Measurements from ENCODE around the gene WASHC3.

WASHC3 gene

DNA sequence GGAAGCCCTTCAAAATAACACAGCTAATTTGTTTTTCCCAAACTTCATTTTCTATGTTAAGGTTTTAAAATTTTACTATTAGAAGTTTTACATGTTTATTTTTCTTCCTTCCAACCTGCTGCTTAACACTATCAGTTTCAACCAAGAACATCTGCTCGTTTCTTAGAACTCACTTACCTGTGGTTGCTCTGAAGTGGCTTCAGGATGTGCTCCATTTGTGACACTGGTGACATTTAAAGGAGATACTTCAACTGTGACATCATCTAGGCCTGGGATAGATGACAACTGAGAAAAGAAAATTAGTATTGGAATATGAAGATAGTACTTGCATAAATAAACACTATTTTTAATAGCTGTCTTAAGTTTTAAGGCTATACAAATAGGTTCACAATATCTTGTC is 17.9 kb downstream of the WASHC3 start:
- peak overlapping the region; percentile 26; the same call in 1 of the 2 replicates for H3K4me2 ChIP-seq (ENCODE audit: insufficient read depth, low read length)
- H3K36me3 ChIP-seq (ENCODE audit: insufficient read depth, low read length): peaks cover 19% of the 10 kb centered on the region; the same call in 1 of the 2 replicates
- ATAC-seq (ENCODE audit: insufficient read depth, low read depth) (peak; percentile 100), DNase-seq (peak; percentile 67)
- H3K79me2 ChIP-seq (ENCODE audit: insufficient read depth, low read length): no peaks in the 10 kb centered on the region
- H3K9me3 ChIP-seq (ENCODE audit: insufficient read depth, low read length, severe bottlenecking): no peaks in the 10 kb centered on the region
- no peak overlapping the region for H3K4me3 ChIP-seq (ENCODE audit: low read depth in 1 of 2, low read length in 2 of 2)
- no peak overlapping the region for H3K9ac ChIP-seq (ENCODE audit: low read depth, low read length)
- H3K27ac ChIP-seq (ENCODE audit: low read length): no peak overlapping the region
- no peak overlapping the region for H2AFZ ChIP-seq (ENCODE audit: low read depth, low read length)
- TF ChIP-seq EZH2 (IDR thresholded peaks at IDR 0.05; ENCODE audit: borderline replicate concordance, low read depth, low read length, severe bottlenecking): no peak
- TF ChIP-seq, protein P1, sequence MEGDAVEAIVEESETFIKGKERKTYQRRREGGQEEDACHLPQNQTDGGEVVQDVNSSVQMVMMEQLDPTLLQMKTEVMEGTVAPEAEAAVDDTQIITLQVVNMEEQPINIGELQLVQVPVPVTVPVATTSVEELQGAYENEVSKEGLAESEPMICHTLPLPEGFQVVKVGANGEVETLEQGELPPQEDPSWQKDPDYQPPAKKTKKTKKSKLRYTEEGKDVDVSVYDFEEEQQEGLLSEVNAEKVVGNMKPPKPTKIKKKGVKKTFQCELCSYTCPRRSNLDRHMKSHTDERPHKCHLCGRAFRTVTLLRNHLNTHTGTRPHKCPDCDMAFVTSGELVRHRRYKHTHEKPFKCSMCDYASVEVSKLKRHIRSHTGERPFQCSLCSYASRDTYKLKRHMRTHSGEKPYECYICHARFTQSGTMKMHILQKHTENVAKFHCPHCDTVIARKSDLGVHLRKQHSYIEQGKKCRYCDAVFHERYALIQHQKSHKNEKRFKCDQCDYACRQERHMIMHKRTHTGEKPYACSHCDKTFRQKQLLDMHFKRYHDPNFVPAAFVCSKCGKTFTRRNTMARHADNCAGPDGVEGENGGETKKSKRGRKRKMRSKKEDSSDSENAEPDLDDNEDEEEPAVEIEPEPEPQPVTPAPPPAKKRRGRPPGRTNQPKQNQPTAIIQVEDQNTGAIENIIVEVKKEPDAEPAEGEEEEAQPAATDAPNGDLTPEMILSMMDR (IDR thresholded peaks at IDR 0.05; ENCODE audit: borderline replicate concordance, extremely low read depth, low read length, poor library complexity, severe bottlenecking): no peak
- no peaks in the 10 kb centered on the region for H4K20me1 ChIP-seq (ENCODE audit: insufficient read depth, low read length)
- peaks cover 21% of the 10 kb centered on the region for H3K4me1 ChIP-seq (ENCODE audit: insufficient read depth, low read length)
- no peaks in the 10 kb centered on the region for H3K27me3 ChIP-seq (ENCODE audit: insufficient read depth, low read length, poor library complexity)

DNA sequence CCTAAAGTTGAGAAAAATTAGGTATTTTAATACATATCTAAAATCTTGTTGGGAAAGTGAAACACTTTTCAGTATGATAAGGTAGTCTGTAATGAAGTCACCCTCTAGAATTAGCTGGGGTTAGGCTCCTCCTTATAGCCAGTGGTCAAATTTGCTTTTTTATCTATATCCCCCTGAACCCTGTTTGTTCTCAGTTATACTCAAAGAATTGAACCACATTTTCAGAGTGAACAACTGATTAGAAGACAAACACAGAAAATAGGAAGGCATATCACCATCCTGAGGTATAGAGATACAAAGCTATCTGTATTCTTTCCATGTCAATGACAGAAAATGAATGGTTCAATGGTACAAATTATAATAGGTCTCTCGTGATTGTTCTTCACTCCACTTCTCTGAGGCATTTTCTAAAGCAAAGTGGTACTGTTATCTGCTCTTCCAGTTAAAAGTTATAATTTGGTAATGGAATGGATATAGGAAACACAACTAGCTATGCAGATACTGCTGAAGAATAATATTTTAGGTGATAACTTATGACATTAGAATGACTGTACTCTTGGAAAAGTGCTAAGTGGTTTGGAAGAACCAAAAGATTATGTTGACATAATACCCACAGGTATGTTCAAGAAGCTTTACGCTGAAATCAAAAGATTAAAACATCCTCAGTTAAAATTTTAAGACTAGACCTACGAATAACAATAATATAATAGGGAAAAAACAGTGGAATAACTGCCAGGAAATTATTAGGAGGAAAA is 27.6 kb downstream of the WASHC3 start:
- no peak overlapping the region for H3K27ac ChIP-seq (ENCODE audit: low read length)

DNA sequence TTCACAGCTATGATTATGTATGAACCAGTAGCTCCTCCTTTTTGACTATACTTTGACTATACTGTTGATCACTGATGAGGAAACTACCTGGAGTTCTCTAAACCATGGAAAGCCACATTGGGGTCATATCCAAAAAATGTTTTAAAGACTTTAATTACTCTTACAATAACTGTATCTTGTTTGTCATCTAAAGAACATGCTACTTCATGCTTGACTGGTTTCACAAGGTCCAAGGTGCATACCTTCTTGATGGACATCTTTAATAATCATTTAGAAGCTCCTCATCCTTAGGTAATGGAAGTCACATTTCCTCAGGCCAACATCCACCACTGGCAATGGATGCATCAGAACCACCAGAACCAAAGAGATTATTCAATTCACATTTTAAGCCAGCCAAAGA is 29.9 kb downstream of the WASHC3 start:
- Histone ChIP-seq H3K36me3 (ENCODE audit: insufficient read depth, low read length) (peaks cover 16% of the 10 kb centered on the region; the same call in 1 of the 2 replicates), H3K4me2 (ENCODE audit: insufficient read depth, low read length) (no peak overlapping the region), H3K27me3 (ENCODE audit: insufficient read depth, low read length, poor library complexity) (no peaks in the 10 kb centered on the region), H3K79me2 (ENCODE audit: insufficient read depth, low read length) (no peaks in the 10 kb centered on the region), H2AFZ (ENCODE audit: low read depth, low read length) (no peak overlapping the region), H3K9ac (ENCODE audit: low read depth, low read length) (no peak overlapping the region), H3K4me3 (ENCODE audit: low read depth in 1 of 2, low read length in 2 of 2) (no peak overlapping the region), H3K4me1 (ENCODE audit: insufficient read depth, low read length) (no peaks in the 10 kb centered on the region), H3K9me3 (ENCODE audit: insufficient read depth, low read length, severe bottlenecking) (no peaks in the 10 kb centered on the region), H3K27ac (ENCODE audit: low read length) (no peak overlapping the region), H4K20me1 (ENCODE audit: insufficient read depth, low read length) (no peaks in the 10 kb centered on the region)
- DNase-seq: no peak
- ATAC-seq (ENCODE audit: insufficient read depth, low read depth): no peak
- TF ChIP-seq, protein P1 (IDR thresholded peaks at IDR 0.05; ENCODE audit: borderline replicate concordance, extremely low read depth, low read length, poor library complexity, severe bottlenecking): no peak
- no peak for TF ChIP-seq EZH2 (IDR thresholded peaks at IDR 0.05; ENCODE audit: borderline replicate concordance, low read depth, low read length, severe bottlenecking)

More for the DNA sequence above, 27.6 kb downstream of the WASHC3 start:
- Histone ChIP-seq H3K4me2 (ENCODE audit: insufficient read depth, low read length) (no peak overlapping the region), H3K4me3 (ENCODE audit: low read depth in 1 of 2, low read length in 2 of 2) (no peak overlapping the region), H3K9me3 (ENCODE audit: insufficient read depth, low read length, severe bottlenecking) (no peaks in the 10 kb centered on the region), H3K79me2 (ENCODE audit: insufficient read depth, low read length) (no peaks in the 10 kb centered on the region), H4K20me1 (ENCODE audit: insufficient read depth, low read length) (no peaks in the 10 kb centered on the region), H3K4me1 (ENCODE audit: insufficient read depth, low read length) (no peaks in the 10 kb centered on the region), H3K36me3 (ENCODE audit: insufficient read depth, low read length) (peaks cover 16% of the 10 kb centered on the region; the same call in 1 of the 2 replicates), H2AFZ (ENCODE audit: low read depth, low read length) (no peak overlapping the region), H3K9ac (ENCODE audit: low read depth, low read length) (no peak overlapping the region), H3K27me3 (ENCODE audit: insufficient read depth, low read length, poor library complexity) (no peaks in the 10 kb centered on the region)
- TF ChIP-seq EZH2 (IDR thresholded peaks at IDR 0.05; ENCODE audit: borderline replicate concordance, low read depth, low read length, severe bottlenecking): no peak
- TF ChIP-seq, protein P1 (IDR thresholded peaks at IDR 0.05; ENCODE audit: borderline replicate concordance, extremely low read depth, low read length, poor library complexity, severe bottlenecking): no peak
- ATAC-seq (ENCODE audit: insufficient read depth, low read depth) (no peak), DNase-seq (no peak)

All from DND-41 (cell line).